GM23338 (cell line): ENCODE data around the gene DRAM2. TPM values are rescaled to one million over a fixed set of nuclear protein-coding genes. Genes with fewer than 3 reads are reported as not detected.

Experiments
- ATAC-seq: fragments of 200-7000 bp; cut with Tn5 transposase; 3 replicates; pipeline ENCODE4 v1.9.1; 2020
- DNase-seq: peaks from one replicate; pipeline ENCODE4 v3.0.0-alpha.2; 2015; ENCODE audit warnings: low spot score
- H2AFZ ChIP-seq: fragments of 200-600 bp; sonication (generic); 2 replicates; pipeline ENCODE4 v1.8.0; 2016; ENCODE audit warnings: antibody characterized with exemption, mild to moderate bottlenecking, moderate library complexity
- H3F3A ChIP-seq: fragments of 200-600 bp; sonication (generic); replicated peaks from 2 replicates; pipeline ENCODE4 v1.8.0; 2017; ENCODE audit warnings: antibody characterized with exemption, mixed run types, low read depth
- H3K27ac ChIP-seq: fragments of 200-600 bp; sonication (generic); 2 replicates; pipeline ENCODE4 v1.6.1; 2016; ENCODE audit warnings: low read depth
- H3K27me3 ChIP-seq: fragments of 200-600 bp; sonication (generic); 2 replicates; pipeline ENCODE4 v1.8.0; 2016; ENCODE audit warnings: mild to moderate bottlenecking, mixed run types, moderate library complexity; ENCODE audit not compliant: insufficient read depth
- H3K36me3 ChIP-seq: fragments of 200-600 bp; sonication (generic); 2 replicates; pipeline ENCODE4 v1.8.0; 2016; ENCODE audit warnings: mild to moderate bottlenecking; ENCODE audit not compliant: insufficient read depth
- H3K4me1 ChIP-seq: fragments of 200-600 bp; sonication (generic); 2 replicates; pipeline ENCODE4 v1.8.0; 2016; ENCODE audit warnings: mild to moderate bottlenecking, moderate library complexity; ENCODE audit not compliant: insufficient read depth
- H3K4me2 ChIP-seq: fragments of 200-600 bp; sonication (generic); 2 replicates; pipeline ENCODE4 v1.7.1; 2017; ENCODE audit warnings: mixed run types
- H3K4me3 ChIP-seq: fragments of 200-600 bp; sonication (generic); 2 replicates; pipeline ENCODE4 v1.6.1; 2016; ENCODE audit warnings: mixed run types
- H3K79me2 ChIP-seq: fragments of 200-600 bp; sonication (generic); replicated peaks from 2 replicates; pipeline ENCODE4 v1.8.0; 2017; ENCODE audit warnings: mild to moderate bottlenecking; ENCODE audit not compliant: insufficient read depth
- H3K9me2 ChIP-seq: fragments of 200-600 bp; sonication (generic); 2 replicates; pipeline ENCODE4 v1.8.0; 2017; ENCODE audit not compliant: insufficient read depth
- H4K20me1 ChIP-seq: fragments of 200-600 bp; sonication (generic); replicated peaks from 2 replicates; pipeline ENCODE4 v1.8.0; 2017; ENCODE audit warnings: mild to moderate bottlenecking; ENCODE audit not compliant: insufficient read depth
- H3K27ac Mint-ChIP-seq: 2 replicates; pipeline ENCODE4 v1.8.0; 2020; ENCODE audit warnings: inconsistent platforms, mild to moderate bottlenecking, moderate library complexity, mixed read lengths
- H3K27me3 Mint-ChIP-seq: 3 replicates; pipeline ENCODE4 v1.8.0; 2022; ENCODE audit warnings: low read depth, mild to moderate bottlenecking, moderate library complexity, mixed read lengths, inconsistent platforms; ENCODE audit not compliant: insufficient read depth, poor library complexity
- H3K36me3 Mint-ChIP-seq: 3 replicates; pipeline ENCODE4 v1.8.0; 2021; ENCODE audit warnings: low read depth, mild to moderate bottlenecking, inconsistent platforms, moderate library complexity, mixed read lengths
- H3K4me1 Mint-ChIP-seq: 3 replicates; pipeline ENCODE4 v1.8.0; 2020; ENCODE audit warnings: mild to moderate bottlenecking, inconsistent platforms, mixed read lengths
- H3K4me3 Mint-ChIP-seq: 3 replicates; pipeline ENCODE4 v1.8.0; 2021; ENCODE audit warnings: moderate library complexity, mild to moderate bottlenecking, inconsistent platforms, mixed read lengths
- H3K9me3 Mint-ChIP-seq: 3 replicates; pipeline ENCODE4 v1.8.0; 2020; ENCODE audit warnings: moderate library complexity, mild to moderate bottlenecking, inconsistent platforms, mixed read lengths
- CREB1 ChIP-seq: fragments of 250-450 bp; sonication (Bioruptor Pico); IDR thresholded peaks from 2 replicates; pipeline ENCODE4 v1.5.0; 2020; ENCODE audit warnings: low read depth, mild to moderate bottlenecking, moderate library complexity
- ETS1 ChIP-seq: IDR thresholded peaks from 2 replicates; pipeline ENCODE4 v1.6.1; 2016; ENCODE audit warnings: antibody characterized with exemption
- EZH2 ChIP-seq: fragments of 200-600 bp; sonication (generic); IDR thresholded peaks from one replicate; pipeline ENCODE4 v1.8.0; 2017; ENCODE audit warnings: antibody characterized with exemption, mild to moderate bottlenecking, low read depth; ENCODE audit not compliant: unreplicated experiment
- EZH2phosphoT487 ChIP-seq: fragments of 200-600 bp; sonication (generic); IDR thresholded peaks from one replicate; pipeline ENCODE4 v1.8.1; 2018; ENCODE audit warnings: antibody characterized with exemption; ENCODE audit not compliant: unreplicated experiment
- JUNB ChIP-seq: IDR thresholded peaks from one replicate; pipeline ENCODE4 v1.6.1; 2016; ENCODE audit warnings: antibody characterized with exemption; ENCODE audit not compliant: unreplicated experiment
- NANOG ChIP-seq: IDR thresholded peaks from 2 replicates; pipeline ENCODE4 v1.6.1; 2016; ENCODE audit warnings: antibody characterized with exemption, borderline replicate concordance
- POLR2AphosphoS5 ChIP-seq: IDR thresholded peaks from 2 replicates; pipeline ENCODE4 v1.6.1; 2016; ENCODE audit warnings: antibody characterized with exemption, low read depth
- STAT1 ChIP-seq: IDR thresholded peaks from one replicate; pipeline ENCODE4 v1.6.1; 2016; ENCODE audit warnings: antibody characterized with exemption; ENCODE audit not compliant: unreplicated experiment
- ZNF114 ChIP-seq: fragments of 250-450 bp; sonication (Bioruptor Pico); IDR thresholded peaks from 2 replicates; pipeline ENCODE4 v1.5.0; 2020; ENCODE audit warnings: mild to moderate bottlenecking, moderate library complexity
- ZNF331 ChIP-seq: fragments of 250-450 bp; sonication (Bioruptor Pico); IDR thresholded peaks from 2 replicates; pipeline ENCODE4 v1.5.0; 2020; ENCODE audit warnings: low read depth, mild to moderate bottlenecking, moderate library complexity
- ZNF462 ChIP-seq: fragments of 250-450 bp; sonication (Bioruptor Pico); IDR thresholded peaks from 2 replicates; pipeline ENCODE4 v1.5.0; 2020; ENCODE audit warnings: mild to moderate bottlenecking, moderate library complexity
- polyA plus RNA-seq: library from polyadenylated mRNA; unstranded; fragments of >200 nt; fragmentation: Nextera tagmentation; extraction: Ambion mirVana; gene quantifications from 2 replicates; pipeline ENCODE4 v1.2.1, GENCODE V29; 2016
- total RNA-seq: library from RNA; depleted of rRNA; stranded (reverse); fragments of >200 nt; shearing (Covaris generic); gene quantifications from 2 replicates; pipeline ENCODE4 v1.2.3, GENCODE V29; 2014
- TF ChIP-seq, protein P1 (sequence below): IDR thresholded peaks from one replicate; pipeline ENCODE4 v1.6.1; 2018; ENCODE audit warnings: antibody characterized with exemption; ENCODE audit not compliant: unreplicated experiment
- TF ChIP-seq, protein P2 (sequence below), 2 experiments: fragments of 200-600 bp in 1 of 2; sonication (generic) in 1 of 2; conservative IDR thresholded peaks; 2 replicates each; pipeline versions ENCODE4 v1.5.1 to v1.6.1; 2016 to 2017; ENCODE audit warnings: antibody characterized with exemption in 2 of 2, low read depth in 2 of 2, mild to moderate bottlenecking in 2 of 2, moderate library complexity in 1 of 2

DRAM2 gene
- total and polyA plus RNA-seq, 2 experiments from 2014 or later, result 22.9 to 45.9 TPM

DNA sequence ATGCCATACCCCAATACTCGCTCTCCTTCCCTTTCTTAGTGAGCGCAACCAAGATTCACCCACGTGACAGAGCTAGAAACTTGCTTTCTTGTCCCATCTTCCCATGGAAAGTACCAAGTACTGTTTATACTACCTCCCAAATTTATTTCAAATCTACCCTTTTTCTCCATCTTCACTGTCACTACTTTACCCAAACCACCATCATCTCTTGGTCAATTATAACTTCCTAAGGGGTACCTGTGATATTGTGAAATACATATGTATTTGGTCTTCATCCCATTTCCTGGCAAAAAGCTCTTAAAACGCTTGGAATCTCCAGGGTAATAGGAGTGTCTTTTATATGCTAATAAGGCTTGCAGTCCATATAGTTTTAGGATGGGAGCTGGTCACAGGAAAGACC lies 8.2 kb downstream of the DRAM2 start:
- Histone ChIP-seq H3K36me3 (peaks cover 5% of the 10 kb centered on the region; the same call in 1 of the 2 replicates), H3F3A (no peaks in the 10 kb centered on the region), H3K4me1 (no peaks in the 10 kb centered on the region; the same call in 1 of the 2 replicates), H3K79me2 (no peaks in the 10 kb centered on the region), H3K4me3 (no peak overlapping the region), H3K4me2 (no peak overlapping the region), H3K27me3 (no peaks in the 10 kb centered on the region), H3K27ac (no peak overlapping the region), H2AFZ (no peak overlapping the region), H4K20me1 (peaks cover 7% of the 10 kb centered on the region; the same call in 1 of the 2 replicates), H3K9me2 (no peaks in the 10 kb centered on the region)
- H3K27ac Mint-ChIP-seq, result 0 out of 2 replicates have a peak overlapping the region, but pooled peaks have one; percentile 13
- TF ChIP-seq JUNB (no peak), ZNF462 (no peak), POLR2AphosphoS5 (no peak), ETS1 (no peak), EZH2phosphoT487 (no peak), EZH2 (no peak), ZNF114 (CRISPR knock-in tag) (no peak), STAT1 (no peak), CREB1 (CRISPR knock-in tag) (no peak), ZNF331 (CRISPR knock-in tag) (no peak), NANOG (no peak)
- TF ChIP-seq, protein P1, sequence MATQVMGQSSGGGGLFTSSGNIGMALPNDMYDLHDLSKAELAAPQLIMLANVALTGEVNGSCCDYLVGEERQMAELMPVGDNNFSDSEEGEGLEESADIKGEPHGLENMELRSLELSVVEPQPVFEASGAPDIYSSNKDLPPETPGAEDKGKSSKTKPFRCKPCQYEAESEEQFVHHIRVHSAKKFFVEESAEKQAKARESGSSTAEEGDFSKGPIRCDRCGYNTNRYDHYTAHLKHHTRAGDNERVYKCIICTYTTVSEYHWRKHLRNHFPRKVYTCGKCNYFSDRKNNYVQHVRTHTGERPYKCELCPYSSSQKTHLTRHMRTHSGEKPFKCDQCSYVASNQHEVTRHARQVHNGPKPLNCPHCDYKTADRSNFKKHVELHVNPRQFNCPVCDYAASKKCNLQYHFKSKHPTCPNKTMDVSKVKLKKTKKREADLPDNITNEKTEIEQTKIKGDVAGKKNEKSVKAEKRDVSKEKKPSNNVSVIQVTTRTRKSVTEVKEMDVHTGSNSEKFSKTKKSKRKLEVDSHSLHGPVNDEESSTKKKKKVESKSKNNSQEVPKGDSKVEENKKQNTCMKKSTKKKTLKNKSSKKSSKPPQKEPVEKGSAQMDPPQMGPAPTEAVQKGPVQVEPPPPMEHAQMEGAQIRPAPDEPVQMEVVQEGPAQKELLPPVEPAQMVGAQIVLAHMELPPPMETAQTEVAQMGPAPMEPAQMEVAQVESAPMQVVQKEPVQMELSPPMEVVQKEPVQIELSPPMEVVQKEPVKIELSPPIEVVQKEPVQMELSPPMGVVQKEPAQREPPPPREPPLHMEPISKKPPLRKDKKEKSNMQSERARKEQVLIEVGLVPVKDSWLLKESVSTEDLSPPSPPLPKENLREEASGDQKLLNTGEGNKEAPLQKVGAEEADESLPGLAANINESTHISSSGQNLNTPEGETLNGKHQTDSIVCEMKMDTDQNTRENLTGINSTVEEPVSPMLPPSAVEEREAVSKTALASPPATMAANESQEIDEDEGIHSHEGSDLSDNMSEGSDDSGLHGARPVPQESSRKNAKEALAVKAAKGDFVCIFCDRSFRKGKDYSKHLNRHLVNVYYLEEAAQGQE, result no peak
- TF ChIP-seq, protein P2, sequence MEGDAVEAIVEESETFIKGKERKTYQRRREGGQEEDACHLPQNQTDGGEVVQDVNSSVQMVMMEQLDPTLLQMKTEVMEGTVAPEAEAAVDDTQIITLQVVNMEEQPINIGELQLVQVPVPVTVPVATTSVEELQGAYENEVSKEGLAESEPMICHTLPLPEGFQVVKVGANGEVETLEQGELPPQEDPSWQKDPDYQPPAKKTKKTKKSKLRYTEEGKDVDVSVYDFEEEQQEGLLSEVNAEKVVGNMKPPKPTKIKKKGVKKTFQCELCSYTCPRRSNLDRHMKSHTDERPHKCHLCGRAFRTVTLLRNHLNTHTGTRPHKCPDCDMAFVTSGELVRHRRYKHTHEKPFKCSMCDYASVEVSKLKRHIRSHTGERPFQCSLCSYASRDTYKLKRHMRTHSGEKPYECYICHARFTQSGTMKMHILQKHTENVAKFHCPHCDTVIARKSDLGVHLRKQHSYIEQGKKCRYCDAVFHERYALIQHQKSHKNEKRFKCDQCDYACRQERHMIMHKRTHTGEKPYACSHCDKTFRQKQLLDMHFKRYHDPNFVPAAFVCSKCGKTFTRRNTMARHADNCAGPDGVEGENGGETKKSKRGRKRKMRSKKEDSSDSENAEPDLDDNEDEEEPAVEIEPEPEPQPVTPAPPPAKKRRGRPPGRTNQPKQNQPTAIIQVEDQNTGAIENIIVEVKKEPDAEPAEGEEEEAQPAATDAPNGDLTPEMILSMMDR (conservative IDR thresholded peaks at IDR 0.05; ENCODE audit: low read depth in 2 of 2), result no peak
- H3K4me3 Mint-ChIP-seq, result no peak overlapping the region
- no peaks in the 10 kb centered on the region for H3K9me3 Mint-ChIP-seq
- ATAC-seq (no peak), DNase-seq (no peak)
- no peaks in the 10 kb centered on the region for H3K27me3 Mint-ChIP-seq
- H3K4me1 Mint-ChIP-seq, result peaks cover 6% of the 10 kb centered on the region; the same call in 2 of the 3 replicates
- peaks cover 19% of the 10 kb centered on the region for H3K36me3 Mint-ChIP-seq
